ENCODE data around the gene EPS15.

Gene EPS15

GRCh38 chr1:51433972-51434510 lies 85.0 kb downstream of the EPS15 start:
- Histone ChIP-seq H3K27me3 (ENCODE audit: control insufficient read depth in 1 of 2, insufficient read depth in 2 of 2, low read length in 2 of 2) (no peaks in the 10 kb centered on the region), H3K4me3 (ENCODE audit: low read depth in 1 of 2, low read length in 2 of 2) (no peak overlapping the region), H3K9ac (ENCODE audit: low read depth in 1 of 2, low read length in 2 of 2) (no peak overlapping the region), H3K4me1 (ENCODE audit: control insufficient read depth in 1 of 2, insufficient read depth in 2 of 2, low read length in 2 of 2) (peaks cover 2 to 8% of the 10 kb centered on the region in 2 donors), H3K9me3 (ENCODE audit: control insufficient read depth in 1 of 2, low read length in 2 of 2) (no peaks in the 10 kb centered on the region), H3K27ac (ENCODE audit: low read depth, low read length) (no peak overlapping the region), H3K36me3 (ENCODE audit: control insufficient read depth in 1 of 2, insufficient read depth in 2 of 2, low read length in 2 of 2) (peaks cover 0 to 17% of the 10 kb centered on the region in 2 donors)

DNA sequence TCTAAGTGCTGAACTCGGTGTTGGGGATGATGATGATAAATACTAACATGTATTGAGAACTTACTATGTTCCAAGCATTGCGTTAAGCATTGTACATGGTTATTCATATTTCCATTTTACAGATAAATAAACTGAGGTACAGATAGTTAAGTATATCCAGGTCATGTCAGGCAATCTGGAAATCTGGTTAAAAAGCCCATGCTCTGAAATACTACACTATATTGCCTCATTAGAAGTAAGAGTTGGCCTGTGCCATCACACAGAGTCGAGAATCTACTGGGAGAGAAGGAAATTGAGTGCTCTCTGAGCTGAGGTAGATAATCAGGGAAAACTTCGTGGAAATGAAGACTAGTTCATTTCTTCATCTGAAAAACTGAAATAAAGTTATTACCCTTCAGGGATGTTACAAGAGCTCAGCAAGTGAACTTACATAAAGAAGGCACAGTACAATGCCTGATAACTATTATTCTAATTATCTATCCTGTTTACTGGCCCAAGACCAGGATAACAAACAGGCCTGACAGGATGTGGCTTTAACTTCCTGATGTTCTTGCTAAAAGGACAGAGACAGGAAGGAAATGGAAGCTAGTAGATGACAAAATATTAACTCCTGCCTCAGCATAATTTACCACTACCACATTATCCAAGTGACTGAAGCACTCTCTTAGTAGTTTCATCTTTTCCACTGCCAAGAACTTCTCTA lies 85.6 kb downstream of the EPS15 start:
- Histone ChIP-seq H3K9me3 (ENCODE audit: control insufficient read depth in 1 of 2, low read length in 2 of 2) (no peaks in the 10 kb centered on the region), H3K9ac (ENCODE audit: low read depth in 1 of 2, low read length in 2 of 2) (no peak overlapping the region), H3K36me3 (ENCODE audit: control insufficient read depth in 1 of 2, insufficient read depth in 2 of 2, low read length in 2 of 2) (peaks cover 0 to 19% of the 10 kb centered on the region in 2 donors), H3K4me3 (ENCODE audit: low read depth in 1 of 2, low read length in 2 of 2) (no peak overlapping the region), H3K27ac (ENCODE audit: low read depth, low read length) (no peak overlapping the region), H3K4me1 (ENCODE audit: control insufficient read depth in 1 of 2, insufficient read depth in 2 of 2, low read length in 2 of 2) (peaks cover 0 to 6% of the 10 kb centered on the region in 2 donors), H3K27me3 (ENCODE audit: control insufficient read depth in 1 of 2, insufficient read depth in 2 of 2, low read length in 2 of 2) (no peaks in the 10 kb centered on the region)

- Histone ChIP-seq H3K9me3 (ENCODE audit: control insufficient read depth in 1 of 2, low read length in 2 of 2) (no peaks in the 10 kb centered on the region), H3K27ac (ENCODE audit: low read depth, low read length) (no peak overlapping the region), H3K36me3 (ENCODE audit: control insufficient read depth in 1 of 2, insufficient read depth in 2 of 2, low read length in 2 of 2) (peaks cover 4 to 19% of the 10 kb centered on the region in 2 donors)
These were observed 86.9 kb downstream of the EPS15 start for GRCh38 chr1:51432146-51432545.

GRCh38 chr1:51427438-51427837 lies 91.6 kb downstream of the EPS15 start:
- Histone ChIP-seq H3K4me3 (ENCODE audit: low read depth in 1 of 2, low read length in 2 of 2) (no peak overlapping the region), H3K27ac (ENCODE audit: low read depth, low read length) (no peak overlapping the region), H3K9me3 (ENCODE audit: control insufficient read depth in 1 of 2, low read length in 2 of 2) (no peaks in the 10 kb centered on the region), H3K36me3 (ENCODE audit: control insufficient read depth in 1 of 2, insufficient read depth in 2 of 2, low read length in 2 of 2) (peaks cover 8 to 10% of the 10 kb centered on the region in 2 donors), H3K27me3 (ENCODE audit: control insufficient read depth in 1 of 2, insufficient read depth in 2 of 2, low read length in 2 of 2) (no peaks in the 10 kb centered on the region), H3K9ac (ENCODE audit: low read depth in 1 of 2, low read length in 2 of 2) (no peak overlapping the region), H3K4me1 (ENCODE audit: control insufficient read depth in 1 of 2, insufficient read depth in 2 of 2, low read length in 2 of 2) (no peaks in the 10 kb centered on the region)

More at GRCh38 chr1:51432146-51432545, 86.9 kb downstream of the EPS15 start:
- Histone ChIP-seq H3K9ac (ENCODE audit: low read depth in 1 of 2, low read length in 2 of 2) (no peak overlapping the region), H3K4me1 (ENCODE audit: control insufficient read depth in 1 of 2, insufficient read depth in 2 of 2, low read length in 2 of 2) (peaks cover 0 to 6% of the 10 kb centered on the region in 2 donors), H3K27me3 (ENCODE audit: control insufficient read depth in 1 of 2, insufficient read depth in 2 of 2, low read length in 2 of 2) (no peaks in the 10 kb centered on the region), H3K4me3 (ENCODE audit: low read depth in 1 of 2, low read length in 2 of 2) (no peak overlapping the region)

GRCh38 chr1:51425955-51426354 lies 93.1 kb downstream of the EPS15 start:
- Histone ChIP-seq H3K27me3 (ENCODE audit: control insufficient read depth in 1 of 2, insufficient read depth in 2 of 2, low read length in 2 of 2) (no peaks in the 10 kb centered on the region), H3K9me3 (ENCODE audit: control insufficient read depth in 1 of 2, low read length in 2 of 2) (no peaks in the 10 kb centered on the region), H3K4me3 (ENCODE audit: low read depth in 1 of 2, low read length in 2 of 2) (no peak overlapping the region), H3K27ac (ENCODE audit: low read depth, low read length) (no peak overlapping the region), H3K36me3 (ENCODE audit: control insufficient read depth in 1 of 2, insufficient read depth in 2 of 2, low read length in 2 of 2) (peaks cover 8 to 13% of the 10 kb centered on the region in 2 donors), H3K9ac (ENCODE audit: low read depth in 1 of 2, low read length in 2 of 2) (no peak overlapping the region), H3K4me1 (ENCODE audit: control insufficient read depth in 1 of 2, insufficient read depth in 2 of 2, low read length in 2 of 2) (no peaks in the 10 kb centered on the region)

GRCh38 chr1:51425273-51425672 lies 93.8 kb downstream of the EPS15 start:
- Histone ChIP-seq H3K9me3 (ENCODE audit: control insufficient read depth in 1 of 2, low read length in 2 of 2) (no peaks in the 10 kb centered on the region), H3K9ac (ENCODE audit: low read depth in 1 of 2, low read length in 2 of 2) (no peak overlapping the region), H3K27ac (ENCODE audit: low read depth, low read length) (no peak overlapping the region), H3K4me1 (ENCODE audit: control insufficient read depth in 1 of 2, insufficient read depth in 2 of 2, low read length in 2 of 2) (no peaks in the 10 kb centered on the region), H3K36me3 (ENCODE audit: control insufficient read depth in 1 of 2, insufficient read depth in 2 of 2, low read length in 2 of 2) (peaks cover 8 to 10% of the 10 kb centered on the region in 2 donors), H3K4me3 (ENCODE audit: low read depth in 1 of 2, low read length in 2 of 2) (no peak overlapping the region), H3K27me3 (ENCODE audit: control insufficient read depth in 1 of 2, insufficient read depth in 2 of 2, low read length in 2 of 2) (no peaks in the 10 kb centered on the region)

- no peak overlapping the region for H3K4me3 ChIP-seq (ENCODE audit: low read depth in 1 of 2, low read length in 2 of 2)
- no peaks in the 10 kb centered on the region for H3K27me3 ChIP-seq (ENCODE audit: control insufficient read depth in 1 of 2, insufficient read depth in 2 of 2, low read length in 2 of 2)
- H3K36me3 ChIP-seq (ENCODE audit: control insufficient read depth in 1 of 2, insufficient read depth in 2 of 2, low read length in 2 of 2), result peaks cover 5 to 8% of the 10 kb centered on the region in 2 donors
- H3K9me3 ChIP-seq (ENCODE audit: control insufficient read depth in 1 of 2, low read length in 2 of 2), result no peaks in the 10 kb centered on the region
- H3K4me1 ChIP-seq (ENCODE audit: control insufficient read depth in 1 of 2, insufficient read depth in 2 of 2, low read length in 2 of 2), result no peaks in the 10 kb centered on the region
- H3K27ac ChIP-seq (ENCODE audit: low read depth, low read length), result no peak overlapping the region
- H3K9ac ChIP-seq (ENCODE audit: low read depth in 1 of 2, low read length in 2 of 2), result no peak overlapping the region
These were observed 95.8 kb downstream of the EPS15 start for GRCh38 chr1:51423073-51423821.

DNA sequence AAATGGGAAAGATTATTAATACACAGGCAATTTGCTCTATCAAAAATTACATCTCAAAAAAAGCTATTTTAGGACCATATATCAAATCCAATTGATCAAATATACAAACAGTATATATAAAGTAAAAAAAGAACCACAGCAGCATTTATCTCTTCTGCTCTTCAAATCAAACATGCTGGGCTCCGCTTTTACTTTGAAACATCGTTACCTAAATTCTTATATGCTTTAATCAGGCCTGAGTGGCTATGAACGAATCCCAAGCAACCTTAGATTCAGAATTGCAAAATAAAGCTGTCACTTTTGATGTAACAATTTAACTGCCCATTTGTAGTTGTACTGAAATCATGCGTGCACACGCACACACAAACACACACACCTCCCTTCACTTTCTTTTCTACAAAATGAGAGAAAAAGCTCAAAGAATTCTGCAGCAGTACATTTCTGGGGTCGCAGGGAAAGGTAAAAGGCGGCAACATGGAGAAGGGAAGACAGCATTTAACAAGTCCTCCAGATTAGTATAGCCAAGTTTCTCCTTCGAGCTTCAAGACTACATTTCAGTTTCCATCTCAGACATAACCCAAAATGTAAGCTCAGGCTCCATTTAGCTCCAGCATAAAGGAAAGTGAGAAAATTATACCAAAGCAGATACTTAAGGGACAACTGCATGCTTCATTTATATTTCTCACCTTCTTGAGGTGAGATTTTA lies 96.5 kb downstream of the EPS15 start:
- no peaks in the 10 kb centered on the region for H3K4me1 ChIP-seq (ENCODE audit: control insufficient read depth in 1 of 2, insufficient read depth in 2 of 2, low read length in 2 of 2)
- no peaks in the 10 kb centered on the region for H3K27me3 ChIP-seq (ENCODE audit: control insufficient read depth in 1 of 2, insufficient read depth in 2 of 2, low read length in 2 of 2)
- H3K4me3 ChIP-seq (ENCODE audit: low read depth in 1 of 2, low read length in 2 of 2), result no peak overlapping the region
- H3K9me3 ChIP-seq (ENCODE audit: control insufficient read depth in 1 of 2, low read length in 2 of 2), result no peaks in the 10 kb centered on the region
- no peak overlapping the region for H3K27ac ChIP-seq (ENCODE audit: low read depth, low read length)
- H3K9ac ChIP-seq (ENCODE audit: low read depth in 1 of 2, low read length in 2 of 2), result no peak overlapping the region
- H3K36me3 ChIP-seq (ENCODE audit: control insufficient read depth in 1 of 2, insufficient read depth in 2 of 2, low read length in 2 of 2), result peaks cover 5 to 8% of the 10 kb centered on the region in 2 donors

- H3K4me1 ChIP-seq (ENCODE audit: control insufficient read depth in 1 of 2, insufficient read depth in 2 of 2, low read length in 2 of 2), result no peaks in the 10 kb centered on the region
- no peak overlapping the region for H3K4me3 ChIP-seq (ENCODE audit: low read depth in 1 of 2, low read length in 2 of 2)
- no peaks in the 10 kb centered on the region for H3K9me3 ChIP-seq (ENCODE audit: control insufficient read depth in 1 of 2, low read length in 2 of 2)
- H3K9ac ChIP-seq (ENCODE audit: low read depth in 1 of 2, low read length in 2 of 2), result no peak overlapping the region
- no peaks in the 10 kb centered on the region for H3K27me3 ChIP-seq (ENCODE audit: control insufficient read depth in 1 of 2, insufficient read depth in 2 of 2, low read length in 2 of 2)
- no peak overlapping the region for H3K27ac ChIP-seq (ENCODE audit: low read depth, low read length)
- peaks cover 4 to 5% of the 10 kb centered on the region in 2 donors for H3K36me3 ChIP-seq (ENCODE audit: control insufficient read depth in 1 of 2, insufficient read depth in 2 of 2, low read length in 2 of 2)
These were observed 97.1 kb downstream of the EPS15 start for GRCh38 chr1:51421964-51422363.

Measured in duodenal mucosa (tissue), 2 donors.